HCT116 (cell line): Measurements from ENCODE around the gene GPATCH8.

Experiments used
- POLR2A ChIP-seq: IDR thresholded peaks from 2 replicates; pipeline ENCODE4 v1.7.0; 2011; ENCODE audit warnings: borderline replicate concordance; ENCODE audit not compliant: insufficient read depth, insufficient read length; ENCODE audit errors: extremely low read depth
- POLR2AphosphoS5 ChIP-seq: IDR thresholded peaks from 2 replicates; pipeline ENCODE4 v1.6.1; 2011; ENCODE audit warnings: mild to moderate bottlenecking, low read depth, low read length, moderate library complexity
- TF ChIP-seq, protein P1 (sequence below), 3 experiments: fragments of 200-600 bp in 1 of 3; sonication (generic) in 1 of 3; IDR thresholded peaks in 2 of 3; conservative IDR thresholded peaks in 1 of 3; 2 replicates each; pipeline ENCODE4 v1.5.1; 2012 to 2017; ENCODE audit warnings: low read depth in 2 of 3, low read length in 2 of 3, antibody characterized with exemption in 1 of 3, borderline replicate concordance in 1 of 3, control low read depth in 1 of 3, mild to moderate bottlenecking in 1 of 3, mixed read lengths in 1 of 3, mixed run types in 1 of 3, moderate library complexity in 1 of 3; ENCODE audit not compliant: insufficient read depth in 1 of 3
- TF ChIP-seq, protein P2 (sequence below): IDR thresholded peaks from 2 replicates; pipeline ENCODE4 v1.6.1; 2012

DNA sequence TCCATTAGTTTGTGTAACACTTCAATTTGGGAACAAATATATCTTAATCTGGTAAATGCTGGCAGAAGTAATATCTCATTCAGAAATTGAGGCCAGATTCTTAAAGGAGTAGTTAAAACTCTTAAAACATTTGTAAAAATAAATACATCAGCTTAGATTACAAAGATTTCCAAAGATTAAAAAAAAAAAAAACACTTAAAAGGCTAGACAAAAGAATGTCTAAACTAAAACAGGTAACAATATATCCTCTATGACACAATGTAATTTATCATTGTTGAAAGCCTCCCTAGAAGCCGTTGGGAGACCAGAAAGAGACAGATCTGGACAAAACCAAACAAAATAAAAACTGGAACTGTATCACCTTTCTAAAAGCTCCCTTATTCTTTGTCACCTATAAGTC, 3.5 kb downstream of the GPATCH8 start:
- TF ChIP-seq, protein P1, sequence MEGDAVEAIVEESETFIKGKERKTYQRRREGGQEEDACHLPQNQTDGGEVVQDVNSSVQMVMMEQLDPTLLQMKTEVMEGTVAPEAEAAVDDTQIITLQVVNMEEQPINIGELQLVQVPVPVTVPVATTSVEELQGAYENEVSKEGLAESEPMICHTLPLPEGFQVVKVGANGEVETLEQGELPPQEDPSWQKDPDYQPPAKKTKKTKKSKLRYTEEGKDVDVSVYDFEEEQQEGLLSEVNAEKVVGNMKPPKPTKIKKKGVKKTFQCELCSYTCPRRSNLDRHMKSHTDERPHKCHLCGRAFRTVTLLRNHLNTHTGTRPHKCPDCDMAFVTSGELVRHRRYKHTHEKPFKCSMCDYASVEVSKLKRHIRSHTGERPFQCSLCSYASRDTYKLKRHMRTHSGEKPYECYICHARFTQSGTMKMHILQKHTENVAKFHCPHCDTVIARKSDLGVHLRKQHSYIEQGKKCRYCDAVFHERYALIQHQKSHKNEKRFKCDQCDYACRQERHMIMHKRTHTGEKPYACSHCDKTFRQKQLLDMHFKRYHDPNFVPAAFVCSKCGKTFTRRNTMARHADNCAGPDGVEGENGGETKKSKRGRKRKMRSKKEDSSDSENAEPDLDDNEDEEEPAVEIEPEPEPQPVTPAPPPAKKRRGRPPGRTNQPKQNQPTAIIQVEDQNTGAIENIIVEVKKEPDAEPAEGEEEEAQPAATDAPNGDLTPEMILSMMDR (IDR thresholded peaks at IDR 0.05 in 2 of 3, conservative IDR thresholded peaks at IDR 0.05 in 1 of 3; ENCODE audit: borderline replicate concordance in 1 of 3, insufficient read depth in 1 of 3, low read depth in 2 of 3, low read length in 2 of 3): no peak
- TF ChIP-seq POLR2A (no peak), POLR2AphosphoS5 (no peak)
- TF ChIP-seq, protein P2, sequence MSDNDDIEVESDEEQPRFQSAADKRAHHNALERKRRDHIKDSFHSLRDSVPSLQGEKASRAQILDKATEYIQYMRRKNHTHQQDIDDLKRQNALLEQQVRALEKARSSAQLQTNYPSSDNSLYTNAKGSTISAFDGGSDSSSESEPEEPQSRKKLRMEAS: no peak
